ENCODE data around the gene GALNTL6.

DNA sequence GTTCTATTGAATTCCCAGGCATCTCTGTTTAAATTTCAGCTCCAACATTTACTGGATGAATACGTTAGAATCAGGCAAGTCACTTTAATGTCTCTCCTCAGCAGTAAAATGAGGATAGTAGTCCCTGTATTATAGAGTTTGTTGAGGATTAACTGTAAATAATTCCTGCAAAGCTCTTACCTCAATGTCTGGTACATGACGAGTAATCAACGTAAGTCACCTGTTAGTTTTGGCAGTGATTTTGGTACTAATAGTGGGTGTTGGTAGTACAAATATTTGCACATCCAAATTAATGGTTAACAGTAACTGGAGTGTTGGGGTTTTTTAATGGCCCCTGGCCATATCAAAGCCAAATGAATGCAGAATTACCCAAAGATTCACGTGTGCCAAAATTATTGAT is 1165.6 kb downstream of the GALNTL6 start:
- TF ChIP-seq, protein P1, sequence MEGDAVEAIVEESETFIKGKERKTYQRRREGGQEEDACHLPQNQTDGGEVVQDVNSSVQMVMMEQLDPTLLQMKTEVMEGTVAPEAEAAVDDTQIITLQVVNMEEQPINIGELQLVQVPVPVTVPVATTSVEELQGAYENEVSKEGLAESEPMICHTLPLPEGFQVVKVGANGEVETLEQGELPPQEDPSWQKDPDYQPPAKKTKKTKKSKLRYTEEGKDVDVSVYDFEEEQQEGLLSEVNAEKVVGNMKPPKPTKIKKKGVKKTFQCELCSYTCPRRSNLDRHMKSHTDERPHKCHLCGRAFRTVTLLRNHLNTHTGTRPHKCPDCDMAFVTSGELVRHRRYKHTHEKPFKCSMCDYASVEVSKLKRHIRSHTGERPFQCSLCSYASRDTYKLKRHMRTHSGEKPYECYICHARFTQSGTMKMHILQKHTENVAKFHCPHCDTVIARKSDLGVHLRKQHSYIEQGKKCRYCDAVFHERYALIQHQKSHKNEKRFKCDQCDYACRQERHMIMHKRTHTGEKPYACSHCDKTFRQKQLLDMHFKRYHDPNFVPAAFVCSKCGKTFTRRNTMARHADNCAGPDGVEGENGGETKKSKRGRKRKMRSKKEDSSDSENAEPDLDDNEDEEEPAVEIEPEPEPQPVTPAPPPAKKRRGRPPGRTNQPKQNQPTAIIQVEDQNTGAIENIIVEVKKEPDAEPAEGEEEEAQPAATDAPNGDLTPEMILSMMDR (conservative IDR thresholded peaks at IDR 0.05 in 1 of 2, IDR thresholded peaks at IDR 0.05 in 1 of 2; ENCODE audit: low read depth in 1 of 2, low read length in 2 of 2), result no peak
- no peak for TF ChIP-seq EZH2 (IDR thresholded peaks at IDR 0.05; ENCODE audit: low read length, missing control alignments)
